Thyroid gland (tissue), 4 donors: ENCODE measurements around the gene WEE1.

ENCODE experiments used
- POLR2A ChIP-seq, 2 donors: fragments of 450-650 bp; IDR thresholded peaks; one replicate each; pipeline ENCODE4 v1.6.1; 2017; ENCODE audit warnings: antibody characterized with exemption in 2 of 2, mild to moderate bottlenecking in 2 of 2, moderate library complexity in 1 of 2
- TF ChIP-seq, protein P1 (sequence below), 6 experiments: fragments of 200-600 bp in 3 of 6; fragments of 450-650 bp in 3 of 6; sonication (generic) in 3 of 6; IDR thresholded peaks; one replicate each; pipeline ENCODE4 v1.5.1; 2016 to 2019; ENCODE audit warnings: antibody characterized with exemption in 6 of 6, mild to moderate bottlenecking in 2 of 6, inconsistent platforms in 1 of 6, moderate library complexity in 1 of 6

DNA sequence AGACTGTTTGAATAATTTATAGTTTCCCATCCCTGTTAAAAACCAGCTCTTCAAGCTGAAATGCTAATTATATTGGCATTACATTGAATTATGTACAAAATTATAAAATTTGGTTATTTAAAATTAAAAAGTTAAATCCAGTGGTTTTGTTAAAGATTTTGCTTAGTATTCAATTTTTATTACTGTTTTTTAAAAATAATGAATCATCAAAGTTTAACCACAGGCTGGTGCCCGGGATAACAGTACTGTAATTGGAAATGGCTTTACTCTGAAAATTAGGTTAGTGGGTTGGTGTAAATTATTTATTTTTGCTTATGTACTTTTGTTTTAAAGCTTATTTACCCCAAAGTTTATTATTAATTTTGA, 45.4 kb upstream of the WEE1 start:
- no peak for TF ChIP-seq POLR2A (IDR thresholded peaks at IDR 0.05)
- TF ChIP-seq, protein P1, sequence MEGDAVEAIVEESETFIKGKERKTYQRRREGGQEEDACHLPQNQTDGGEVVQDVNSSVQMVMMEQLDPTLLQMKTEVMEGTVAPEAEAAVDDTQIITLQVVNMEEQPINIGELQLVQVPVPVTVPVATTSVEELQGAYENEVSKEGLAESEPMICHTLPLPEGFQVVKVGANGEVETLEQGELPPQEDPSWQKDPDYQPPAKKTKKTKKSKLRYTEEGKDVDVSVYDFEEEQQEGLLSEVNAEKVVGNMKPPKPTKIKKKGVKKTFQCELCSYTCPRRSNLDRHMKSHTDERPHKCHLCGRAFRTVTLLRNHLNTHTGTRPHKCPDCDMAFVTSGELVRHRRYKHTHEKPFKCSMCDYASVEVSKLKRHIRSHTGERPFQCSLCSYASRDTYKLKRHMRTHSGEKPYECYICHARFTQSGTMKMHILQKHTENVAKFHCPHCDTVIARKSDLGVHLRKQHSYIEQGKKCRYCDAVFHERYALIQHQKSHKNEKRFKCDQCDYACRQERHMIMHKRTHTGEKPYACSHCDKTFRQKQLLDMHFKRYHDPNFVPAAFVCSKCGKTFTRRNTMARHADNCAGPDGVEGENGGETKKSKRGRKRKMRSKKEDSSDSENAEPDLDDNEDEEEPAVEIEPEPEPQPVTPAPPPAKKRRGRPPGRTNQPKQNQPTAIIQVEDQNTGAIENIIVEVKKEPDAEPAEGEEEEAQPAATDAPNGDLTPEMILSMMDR (IDR thresholded peaks at IDR 0.05) = no peak
